HUES64 (cell line): ENCODE data around the gene C6orf132.
A peak's percentile ranks its signal among the peaks of the same experiment; 100 is the strongest.

Experiments used
- H3K27ac ChIP-seq: 2 replicates; pipeline ENCODE4 v1.7.0; 2013; ENCODE audit warnings: low read depth, low read length, inconsistent platforms
- H3K27me3 ChIP-seq: 2 replicates; pipeline ENCODE4 v1.6.1; 2013; ENCODE audit warnings: mild to moderate bottlenecking, low read length; ENCODE audit not compliant: insufficient read depth
- H3K36me3 ChIP-seq: 2 replicates; pipeline ENCODE4 v1.6.1; 2013; ENCODE audit warnings: mild to moderate bottlenecking, low read length; ENCODE audit not compliant: insufficient read depth
- H3K4me1 ChIP-seq: 2 replicates; pipeline ENCODE4 v1.6.1; 2013; ENCODE audit warnings: mild to moderate bottlenecking, low read length, moderate library complexity; ENCODE audit not compliant: insufficient read depth
- H3K4me3 ChIP-seq: 2 replicates; pipeline ENCODE4 v1.5.1; 2013; ENCODE audit warnings: mild to moderate bottlenecking, low read length, moderate library complexity
- H3K9ac ChIP-seq: 2 replicates; pipeline ENCODE4 v1.6.1; 2013; ENCODE audit warnings: mild to moderate bottlenecking, low read depth, low read length
- H3K9me3 ChIP-seq: 2 replicates; pipeline ENCODE4 v1.6.1; 2013; ENCODE audit warnings: low read depth, low read length; ENCODE audit not compliant: insufficient read depth
- WGBS: fragments of 150-250, 120-280 bp; methylation state at CpG from one replicate; pipeline ENCODE4 v1.1.7; 2013; ENCODE audit warnings: missing lambda C conversion rate; 5-methylcytosine and 5-hydroxymethylcytosine counted together

Gene C6orf132

DNA sequence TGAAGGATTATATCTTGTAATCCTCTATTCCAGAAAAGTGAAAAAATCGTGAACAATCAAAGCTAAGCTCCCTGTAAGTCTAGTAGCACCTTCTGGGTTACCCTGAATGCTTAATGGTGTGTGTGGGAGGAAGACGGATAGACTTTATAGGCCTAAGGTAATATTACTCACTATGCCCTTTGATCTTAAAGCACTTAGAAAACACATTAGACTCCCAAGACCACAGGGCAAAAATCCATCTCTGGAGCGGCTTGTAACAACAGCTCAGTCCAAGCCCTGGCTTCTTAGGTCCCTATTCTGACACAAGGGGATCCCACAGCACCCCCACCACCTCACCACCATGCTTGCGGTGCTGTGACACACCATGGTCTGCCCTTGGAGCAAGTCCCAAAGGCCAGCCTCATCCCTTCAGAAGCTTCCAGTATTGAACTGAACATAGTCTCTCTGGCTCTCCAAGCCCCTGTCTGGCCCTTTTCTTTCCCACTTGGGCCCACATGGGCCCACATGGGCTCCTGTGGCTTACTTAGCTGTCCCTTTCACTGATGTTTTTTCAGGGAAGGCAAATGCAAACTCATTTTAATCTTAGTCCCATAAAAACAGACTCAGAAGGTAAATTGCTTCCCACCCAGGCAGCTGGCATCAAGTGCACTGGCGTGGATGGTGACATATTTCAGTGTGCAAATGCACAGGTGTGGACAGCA, 28.3 kb downstream of the C6orf132 start:
- Histone ChIP-seq H3K27ac (no peak overlapping the region), H3K27me3 (no peaks in the 10 kb centered on the region), H3K9ac (no peak overlapping the region), H3K36me3 (peaks cover 24% of the 10 kb centered on the region), H3K9me3 (no peaks in the 10 kb centered on the region), H3K4me1 (no peaks in the 10 kb centered on the region), H3K4me3 (no peak overlapping the region)
- 92% methylated on average over 5 of the region's 5 CpGs for WGBS

DNA sequence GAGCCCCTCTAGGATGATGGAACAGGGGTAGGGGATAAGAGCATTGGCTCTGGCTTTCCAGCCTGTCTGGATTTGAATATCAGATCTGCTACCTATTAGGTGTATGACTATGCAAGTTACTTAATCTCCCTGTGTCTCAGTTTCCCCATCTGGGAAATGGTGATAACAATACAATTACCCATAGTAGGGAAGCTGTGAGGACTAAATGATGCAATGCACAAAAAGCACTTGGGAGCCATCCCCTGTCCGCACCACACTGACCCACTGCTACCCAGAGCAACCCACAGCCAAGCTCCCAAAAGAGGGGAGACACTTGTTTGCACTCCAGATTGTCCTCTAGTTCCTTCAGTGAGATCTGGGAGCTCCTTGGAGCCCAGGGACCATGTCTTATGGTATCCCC, 30.1 kb downstream of the C6orf132 start:
- no peak overlapping the region for H3K27ac ChIP-seq
- no peaks in the 10 kb centered on the region for H3K4me1 ChIP-seq
- no peak overlapping the region for H3K9ac ChIP-seq
- H3K4me3 ChIP-seq: no peak overlapping the region
- H3K36me3 ChIP-seq: peaks cover 39% of the 10 kb centered on the region
- H3K27me3 ChIP-seq: no peaks in the 10 kb centered on the region
- WGBS: 96% methylated on average over 1 of the region's 1 CpG
- no peaks in the 10 kb centered on the region for H3K9me3 ChIP-seq

DNA sequence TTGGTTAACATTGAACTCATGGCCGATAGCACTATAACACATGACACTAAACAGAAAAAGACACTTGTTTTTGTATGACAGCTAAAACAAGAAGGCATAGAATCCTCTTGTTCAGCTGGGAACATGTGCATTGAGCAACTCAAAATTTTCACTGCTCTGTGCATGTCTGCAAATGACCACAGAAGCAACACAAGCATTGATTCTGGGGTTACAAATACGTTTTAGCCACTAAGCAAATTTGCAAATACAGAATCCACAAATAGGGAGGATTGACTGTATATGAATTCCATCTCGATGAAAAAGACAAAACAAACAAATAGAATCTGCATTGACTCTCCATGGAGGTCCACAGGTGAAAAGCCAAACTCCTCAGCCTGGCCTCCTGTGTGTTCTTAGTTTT, 31.7 kb downstream of the C6orf132 start:
- H3K9me3 ChIP-seq: no peaks in the 10 kb centered on the region
- no peak overlapping the region for H3K4me3 ChIP-seq
- no peak overlapping the region for H3K9ac ChIP-seq
- WGBS: 97% methylated on average over 3 of the region's 3 CpGs
- no peaks in the 10 kb centered on the region for H3K4me1 ChIP-seq
- H3K27ac ChIP-seq: no peak overlapping the region
- no peaks in the 10 kb centered on the region for H3K27me3 ChIP-seq
- H3K36me3 ChIP-seq: peaks cover 41% of the 10 kb centered on the region

DNA sequence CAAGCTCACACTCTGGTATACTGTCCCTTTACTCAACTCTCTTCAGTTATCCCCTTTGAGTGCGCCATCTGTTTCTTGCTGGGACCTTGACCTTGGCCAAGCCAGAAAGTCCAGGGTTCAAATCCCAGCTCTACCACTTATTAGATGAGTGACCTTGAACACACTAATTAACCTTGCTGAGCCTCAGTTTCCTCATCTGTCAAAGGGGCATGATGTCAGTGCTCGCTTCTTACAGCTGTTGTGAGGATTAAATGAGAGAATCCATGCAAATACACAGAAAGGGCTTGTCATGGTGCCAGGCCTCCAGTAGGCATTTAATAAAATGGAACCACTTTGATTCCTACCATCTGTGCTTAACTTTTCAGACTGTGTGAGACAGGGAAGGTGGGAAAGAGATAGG, 34.3 kb downstream of the C6orf132 start:
- Histone ChIP-seq H3K9me3 (no peaks in the 10 kb centered on the region), H3K4me1 (peaks cover 3% of the 10 kb centered on the region; the same call in 1 of the 2 replicates), H3K27me3 (no peaks in the 10 kb centered on the region), H3K4me3 (no peak overlapping the region), H3K27ac (no peak overlapping the region), H3K36me3 (peaks cover 46% of the 10 kb centered on the region), H3K9ac (no peak overlapping the region)
- WGBS: 97% methylated on average over 2 of the region's 2 CpGs

DNA sequence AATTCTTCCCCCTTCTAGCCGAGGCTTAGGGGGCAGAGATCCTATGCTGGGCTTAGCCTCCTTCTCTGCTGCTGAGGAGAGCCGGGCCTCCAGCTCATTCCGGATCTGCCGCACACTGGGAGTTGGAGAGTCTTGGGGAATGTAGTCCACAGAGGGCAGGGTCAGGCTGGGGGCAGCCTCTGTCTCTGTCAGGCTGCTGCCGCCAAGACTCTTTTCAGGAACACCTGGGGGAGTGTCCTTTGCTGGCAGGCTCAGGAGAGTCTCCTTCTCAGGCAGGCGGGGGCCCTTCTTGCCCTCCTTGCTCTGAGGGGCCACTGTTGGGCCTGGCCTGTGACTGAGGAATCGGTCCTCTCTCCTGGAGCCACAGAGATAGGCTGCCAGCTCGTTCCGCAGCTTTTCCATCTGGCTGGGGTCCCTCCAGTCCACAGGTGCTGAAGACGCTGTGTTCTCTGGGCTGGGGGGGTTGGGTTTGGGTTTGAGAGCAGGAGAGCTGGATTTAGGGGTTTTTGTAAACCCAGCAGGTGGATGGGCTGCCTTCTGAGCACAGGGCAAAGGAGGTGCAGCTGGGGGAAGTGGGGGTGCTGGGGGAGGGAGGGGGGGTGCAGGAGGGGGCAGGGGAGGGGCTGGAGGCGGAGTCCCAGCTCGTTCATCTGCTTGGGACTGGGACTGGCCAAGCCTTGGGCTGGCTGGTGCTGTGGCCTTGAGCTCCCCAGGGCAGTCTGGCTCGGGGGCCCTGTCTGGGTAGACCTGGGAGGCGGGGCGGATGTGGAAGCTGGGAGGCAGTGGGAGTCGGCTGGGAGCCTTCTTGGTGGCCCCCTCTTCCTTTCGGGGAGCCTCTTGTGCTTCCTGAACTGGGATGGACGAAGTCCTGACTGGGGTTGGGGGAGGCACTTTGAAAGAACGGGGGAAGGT, 36.1 kb downstream of the C6orf132 start:
- Histone ChIP-seq H3K9ac (no peak overlapping the region), H3K4me3 (no peak overlapping the region), H3K27me3 (no peaks in the 10 kb centered on the region), H3K4me1 (peaks cover 3% of the 10 kb centered on the region; the same call in 1 of the 2 replicates), H3K9me3 (no peaks in the 10 kb centered on the region), H3K36me3 (peaks cover 49% of the 10 kb centered on the region), H3K27ac (no peak overlapping the region; the same call in 1 of the 2 replicates)
- WGBS: 84% methylated on average over 19 of the region's 19 CpGs

DNA sequence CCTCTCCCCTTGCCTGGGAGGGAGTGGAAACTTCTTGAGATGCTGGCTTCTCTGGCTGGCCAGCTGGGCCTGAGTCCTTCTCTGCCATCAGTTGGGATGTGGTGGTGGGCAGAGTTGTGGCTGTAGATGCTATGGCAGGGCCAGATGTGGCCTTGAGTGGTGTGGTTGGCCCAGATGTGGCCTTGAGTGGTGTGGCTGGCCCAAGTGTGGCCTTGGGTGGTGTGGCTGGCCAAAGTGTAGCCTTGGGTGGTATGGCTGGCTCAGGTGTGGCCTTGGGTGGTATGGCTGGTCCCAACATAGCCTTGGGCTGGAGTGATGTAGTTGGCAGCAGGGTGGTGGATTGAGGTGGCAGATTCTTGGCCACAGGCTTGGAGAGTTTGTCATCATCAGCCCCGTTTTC, 36.7 kb downstream of the C6orf132 start:
- H3K4me3 ChIP-seq: no peak overlapping the region
- no peaks in the 10 kb centered on the region for H3K9me3 ChIP-seq
- H3K36me3 ChIP-seq: peaks cover 48% of the 10 kb centered on the region
- H3K9ac ChIP-seq: no peak overlapping the region
- H3K27ac ChIP-seq: no peak overlapping the region
- WGBS: 100% methylated on average over 1 of the region's 1 CpG
- peaks cover 3% of the 10 kb centered on the region; the same call in 1 of the 2 replicates for H3K4me1 ChIP-seq
- H3K27me3 ChIP-seq: no peaks in the 10 kb centered on the region

DNA sequence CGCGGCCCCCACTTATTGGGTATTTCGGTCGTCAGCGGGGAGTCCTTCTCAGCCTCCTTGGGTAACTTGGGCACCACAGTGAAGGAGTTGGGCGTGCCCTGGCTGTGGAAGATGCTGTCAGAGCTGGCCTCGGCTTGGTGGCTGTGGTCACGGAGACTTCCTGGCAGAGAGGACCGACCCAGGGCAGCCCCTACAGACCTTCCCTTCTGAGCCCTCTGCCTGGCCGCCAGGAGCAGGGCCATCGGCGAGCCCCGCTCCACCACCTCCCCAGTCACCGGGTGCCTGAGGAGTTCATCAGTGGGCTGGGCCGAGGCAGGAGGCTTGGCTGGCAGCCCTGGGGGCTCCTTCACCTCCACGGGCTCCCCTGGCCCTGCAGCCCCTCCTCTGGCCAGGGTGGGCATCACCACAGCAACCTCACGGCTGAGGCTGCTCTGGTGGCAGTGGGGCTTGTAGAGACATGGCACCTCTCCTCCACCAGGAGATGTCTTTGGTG, 37.2 kb downstream of the C6orf132 start:
- Histone ChIP-seq H3K27ac (no peak overlapping the region; the same call in 1 of the 2 replicates), H3K9ac (no peak overlapping the region), H3K4me3 (peak overlapping the region; percentile 60; the same call in 1 of the 2 replicates), H3K36me3 (peaks cover 43% of the 10 kb centered on the region), H3K9me3 (no peaks in the 10 kb centered on the region), H3K27me3 (no peaks in the 10 kb centered on the region), H3K4me1 (peaks cover 3% of the 10 kb centered on the region)
- WGBS: 91% methylated on average over 17 of the region's 17 CpGs

DNA sequence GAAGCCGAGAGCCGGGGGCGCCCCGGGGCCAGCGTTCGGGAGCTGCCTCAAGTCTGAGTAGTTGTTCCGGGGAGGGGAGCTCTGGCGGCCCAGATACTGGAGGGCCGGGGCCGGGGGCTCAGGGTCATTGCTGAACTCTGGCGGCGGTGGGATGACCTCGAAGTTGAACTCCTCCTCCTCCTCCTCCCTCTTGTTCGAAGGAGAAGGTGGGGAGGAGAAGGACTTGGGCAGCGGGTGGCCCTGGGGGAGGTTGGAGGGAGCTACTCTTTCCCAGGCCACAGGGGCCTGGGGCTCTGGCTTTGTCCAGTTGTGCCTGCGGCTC, 37.7 kb downstream of the C6orf132 start:
- Histone ChIP-seq H3K9ac (peak overlapping the region; percentile 79; the same call in 1 of the 2 replicates), H3K4me3 (peak overlapping the region; percentile 60)

DNA sequence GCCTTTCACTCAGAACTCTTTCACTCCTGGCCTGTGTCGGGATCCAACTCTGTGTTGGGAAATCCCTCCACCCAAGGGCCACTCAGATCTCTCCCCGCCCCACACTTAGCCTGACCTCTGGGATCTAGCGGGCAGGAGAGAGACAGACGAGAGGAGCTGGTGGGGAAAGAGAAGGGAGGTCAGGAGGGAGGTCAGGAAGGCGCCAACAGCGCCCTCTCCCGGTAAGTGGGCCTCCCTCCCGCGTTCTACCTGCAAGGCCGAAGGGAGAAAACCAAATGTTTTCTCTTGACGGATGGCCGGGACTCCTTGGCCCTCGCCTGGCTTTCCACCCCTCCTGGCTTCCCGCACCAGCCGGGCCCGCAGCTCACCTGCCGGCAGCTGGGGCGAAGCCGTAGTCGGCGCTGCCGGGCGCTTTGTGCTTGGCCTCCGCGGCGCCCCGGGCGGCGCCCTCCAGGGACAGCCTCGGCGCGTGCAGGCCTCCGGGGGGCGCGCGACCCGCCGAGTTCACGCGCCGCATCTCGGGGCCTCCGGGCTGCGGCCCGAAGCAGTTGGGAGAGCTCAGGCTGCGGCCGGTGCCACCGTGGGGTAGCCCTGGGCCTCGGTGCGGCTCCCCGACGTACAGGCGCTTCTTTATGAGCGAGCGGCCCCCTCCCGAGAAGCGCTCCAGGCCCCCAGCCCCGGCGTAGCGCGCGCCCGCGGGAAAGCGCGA, 38.2 kb downstream of the C6orf132 start:
- H3K36me3 ChIP-seq: peaks cover 34% of the 10 kb centered on the region
- 4% methylated on average over 66 of the region's 66 CpGs for WGBS
- no peaks in the 10 kb centered on the region for H3K9me3 ChIP-seq
- H3K27ac ChIP-seq: peak overlapping the region; percentile 73
- H3K27me3 ChIP-seq: no peaks in the 10 kb centered on the region
- H3K4me1 ChIP-seq: peaks cover 3% of the 10 kb centered on the region
- H3K4me3 ChIP-seq: peak overlapping the region; percentile 60
- peak overlapping the region; percentile 79 for H3K9ac ChIP-seq

More for the DNA sequence above, 37.7 kb downstream of the C6orf132 start:
- peaks cover 39% of the 10 kb centered on the region for H3K36me3 ChIP-seq
- H3K4me1 ChIP-seq: peaks cover 3% of the 10 kb centered on the region
- 16% methylated on average over 11 of the region's 16 CpGs for WGBS
- no peaks in the 10 kb centered on the region for H3K27me3 ChIP-seq
- H3K9me3 ChIP-seq: no peaks in the 10 kb centered on the region
- H3K27ac ChIP-seq: peak overlapping the region; percentile 73; the same call in 1 of the 2 replicates

DNA sequence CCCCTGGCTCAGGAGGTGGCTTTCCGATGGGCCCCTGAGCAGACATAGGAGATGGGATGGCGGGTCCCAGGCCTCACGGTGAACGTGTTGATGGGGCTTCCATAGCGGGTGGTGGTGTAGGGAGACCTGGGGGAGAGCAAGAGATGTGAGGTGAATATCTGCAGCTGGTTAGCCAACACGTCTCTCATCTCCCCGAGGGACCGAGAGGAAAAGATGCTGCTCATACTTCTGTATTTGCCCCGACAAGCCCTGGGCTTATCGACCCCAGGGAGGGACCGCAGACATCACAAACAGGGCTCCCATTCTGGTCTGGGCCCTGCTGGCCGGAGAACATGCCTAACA, 38.7 kb downstream of the C6orf132 start:
- WGBS: 90% methylated on average over 12 of the region's 12 CpGs
- Histone ChIP-seq H3K27ac (no peak overlapping the region), H3K9ac (no peak overlapping the region; the same call in 1 of the 2 replicates), H3K27me3 (peaks cover 2% of the 10 kb centered on the region; the same call in 1 of the 2 replicates), H3K4me3 (peak overlapping the region; percentile 60), H3K36me3 (peaks cover 31% of the 10 kb centered on the region), H3K4me1 (peaks cover 3% of the 10 kb centered on the region), H3K9me3 (no peaks in the 10 kb centered on the region)
